Mucosa of descending colon (tissue), 3 donors: ENCODE data around the gene IFNL2. TPM values are rescaled to one million over a fixed set of nuclear protein-coding genes. Genes with fewer than 3 reads are reported as not detected.

Experiments used
- ATAC-seq: fragments of 200-7000 bp; cut with Tn5 transposase; one replicate; pipeline ENCODE4 v1.9.1; 2020; ENCODE audit warnings: mild to moderate bottlenecking, moderate library complexity
- DNase-seq, 3 donors: peaks; one replicate each; pipeline ENCODE4 v3.0.0-alpha.2; 2020
- H3K36me3 ChIP-seq: fragments of 200-600 bp; one replicate; pipeline ENCODE4 v1.8.0; 2021; ENCODE audit warnings: low read depth, mild to moderate bottlenecking
- H3K4me1 ChIP-seq: fragments of 200-600 bp; one replicate; pipeline ENCODE4 v1.8.0; 2021; ENCODE audit warnings: low read depth, mild to moderate bottlenecking
- H3K4me3 ChIP-seq: fragments of 200-600 bp; one replicate; pipeline ENCODE4 v1.8.0; 2021; ENCODE audit warnings: mild to moderate bottlenecking
- H3K9me3 ChIP-seq: fragments of 200-600 bp; one replicate; pipeline ENCODE4 v1.8.0; 2021; ENCODE audit warnings: mild to moderate bottlenecking
- intact Hi-C, 2 donors: fragments of 100-400 bp; cut with DNase I in 1 of 2; cut with micrococcal nuclease in 1 of 2; formaldehyde crosslinking; loops; one replicate each; pipeline versions ENCODE4 v1.11.0 to v1.11.1; 2022; cut with DNase I, micrococcal nuclease
- total RNA-seq, 3 donors: library from RNA; stranded (reverse); fragmentation: NEBNext Ultra II Directional in 2 of 3; extraction: Animal tissue kit (Norgen Biotek cat#: 25700) in 2 of 3; gene quantifications; one replicate each; pipeline versions ENCODE4 v1.2.1 to v1.2.4, GENCODE V29; 2021 to 2023
- TF ChIP-seq, protein P1 (sequence below): fragments of 200-600 bp; IDR thresholded peaks from one replicate; pipeline ENCODE4 v1.8.0; 2022; ENCODE audit warnings: antibody characterized with exemption, mild to moderate bottlenecking
- donor health status: DM: no; HTN: no; CAD: no; lungs with moderate emphysema.
- donor health status: DM: no; HTN: no; CAD: no.
- donor health status: DM: no; HTN: yes; CAD: no.

The IFNL2 gene
- total RNA-seq, 3 donors from 2014 or later: not detected

DNA sequence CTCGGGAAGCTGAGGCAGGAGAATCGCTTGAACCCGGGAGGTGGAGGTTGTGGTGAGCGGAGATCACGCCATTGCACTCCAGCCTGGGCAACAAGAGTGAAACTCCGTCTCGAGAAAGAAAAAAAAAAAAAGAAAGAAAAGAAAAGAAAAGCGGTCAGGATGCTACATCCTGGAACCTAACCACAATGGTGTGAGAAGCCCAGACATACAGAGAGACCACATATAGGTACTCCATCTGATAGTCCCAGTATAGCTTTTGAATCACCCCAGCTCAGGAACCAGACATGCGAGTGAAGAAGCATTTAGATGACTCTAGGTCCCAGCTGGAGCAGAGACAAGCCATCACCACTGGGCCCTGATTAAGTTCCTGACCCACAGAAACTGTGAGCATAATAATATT is 31.2 kb downstream of the IFNL2 start:
- no peaks in the 10 kb centered on the region for H3K4me1 ChIP-seq
- DNase-seq (no peak), ATAC-seq (no peak)
- no peaks in the 10 kb centered on the region for H3K36me3 ChIP-seq
- H3K9me3 ChIP-seq: no peaks in the 10 kb centered on the region
- intact Hi-C loops: no loop called here
- TF ChIP-seq, protein P1, sequence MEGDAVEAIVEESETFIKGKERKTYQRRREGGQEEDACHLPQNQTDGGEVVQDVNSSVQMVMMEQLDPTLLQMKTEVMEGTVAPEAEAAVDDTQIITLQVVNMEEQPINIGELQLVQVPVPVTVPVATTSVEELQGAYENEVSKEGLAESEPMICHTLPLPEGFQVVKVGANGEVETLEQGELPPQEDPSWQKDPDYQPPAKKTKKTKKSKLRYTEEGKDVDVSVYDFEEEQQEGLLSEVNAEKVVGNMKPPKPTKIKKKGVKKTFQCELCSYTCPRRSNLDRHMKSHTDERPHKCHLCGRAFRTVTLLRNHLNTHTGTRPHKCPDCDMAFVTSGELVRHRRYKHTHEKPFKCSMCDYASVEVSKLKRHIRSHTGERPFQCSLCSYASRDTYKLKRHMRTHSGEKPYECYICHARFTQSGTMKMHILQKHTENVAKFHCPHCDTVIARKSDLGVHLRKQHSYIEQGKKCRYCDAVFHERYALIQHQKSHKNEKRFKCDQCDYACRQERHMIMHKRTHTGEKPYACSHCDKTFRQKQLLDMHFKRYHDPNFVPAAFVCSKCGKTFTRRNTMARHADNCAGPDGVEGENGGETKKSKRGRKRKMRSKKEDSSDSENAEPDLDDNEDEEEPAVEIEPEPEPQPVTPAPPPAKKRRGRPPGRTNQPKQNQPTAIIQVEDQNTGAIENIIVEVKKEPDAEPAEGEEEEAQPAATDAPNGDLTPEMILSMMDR: no peak
- no peak overlapping the region for H3K4me3 ChIP-seq

DNA sequence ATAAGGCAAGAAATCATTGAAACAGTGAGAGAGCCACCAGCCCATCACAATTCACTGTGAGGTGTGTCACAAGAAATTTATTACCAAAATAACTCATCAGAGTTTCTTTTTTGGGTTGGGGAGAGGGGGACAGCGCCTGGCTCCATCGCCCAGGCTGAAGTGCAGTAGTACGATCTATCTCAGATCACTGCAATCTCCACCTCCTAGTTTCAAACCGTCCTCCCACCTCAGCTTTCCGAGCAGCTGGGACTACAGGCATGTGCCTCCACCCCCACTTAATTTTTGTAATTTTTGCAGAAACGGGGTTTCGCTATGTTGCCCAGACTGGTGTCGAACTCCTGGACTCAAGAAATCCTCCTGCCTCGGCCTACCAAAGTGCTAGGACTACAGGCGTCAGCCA is 31.6 kb downstream of the IFNL2 start:
- intact Hi-C loops: no loop called here
- Histone ChIP-seq H3K9me3 (no peaks in the 10 kb centered on the region), H3K36me3 (no peaks in the 10 kb centered on the region), H3K4me3 (no peak overlapping the region), H3K4me1 (no peaks in the 10 kb centered on the region)
- DNase-seq: no peak
- TF ChIP-seq, protein P1: no peak
- no peak for ATAC-seq

DNA sequence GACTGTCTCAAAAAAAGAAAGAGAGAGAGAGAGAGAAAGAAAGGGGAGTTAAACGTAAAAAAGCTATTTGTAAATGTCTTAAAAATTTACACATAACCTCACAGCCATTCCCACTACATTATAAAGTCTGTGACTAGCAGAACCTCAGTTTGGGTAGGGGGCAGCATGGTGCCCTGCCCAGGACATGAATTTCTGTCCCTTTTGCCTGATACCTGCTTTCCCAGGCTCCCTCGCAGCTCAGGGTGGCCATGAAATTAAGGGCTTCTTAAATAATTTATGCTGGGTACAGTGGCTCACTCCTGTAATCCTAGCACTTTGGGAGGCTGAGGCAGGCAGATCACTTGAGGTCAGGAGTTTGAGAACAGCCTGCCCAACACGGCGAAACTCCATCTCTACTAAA is 32.8 kb downstream of the IFNL2 start:
- no peaks in the 10 kb centered on the region for H3K4me1 ChIP-seq
- DNase-seq: no peak
- no peaks in the 10 kb centered on the region for H3K9me3 ChIP-seq
- no peak overlapping the region for H3K4me3 ChIP-seq
- no peak for ATAC-seq
- TF ChIP-seq, protein P1: no peak
- no peaks in the 10 kb centered on the region for H3K36me3 ChIP-seq
- intact Hi-C loops: no loop called here

DNA sequence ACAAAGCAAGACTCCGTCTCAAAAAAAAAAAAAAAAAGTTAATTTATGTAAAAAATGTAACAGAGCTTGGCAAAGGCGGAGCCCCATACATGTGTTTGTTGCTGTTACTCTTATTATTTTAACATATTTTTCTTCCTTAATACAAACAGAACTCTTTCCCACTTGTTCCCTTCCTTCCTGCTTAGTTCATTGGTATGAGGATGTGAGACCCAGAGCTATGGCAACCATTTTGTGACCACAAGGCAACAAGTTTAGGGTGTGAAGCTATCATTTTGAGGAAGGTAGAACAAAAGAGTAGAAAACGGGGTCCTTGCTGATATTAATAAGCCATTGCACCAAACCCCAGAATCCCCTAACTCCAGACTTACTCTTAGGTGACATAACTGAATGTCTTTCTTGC is 33.4 kb downstream of the IFNL2 start:
- H3K4me3 ChIP-seq: no peak overlapping the region
- intact Hi-C loops: no loop called here
- H3K36me3 ChIP-seq: no peaks in the 10 kb centered on the region
- no peaks in the 10 kb centered on the region for H3K4me1 ChIP-seq
- no peaks in the 10 kb centered on the region for H3K9me3 ChIP-seq
- TF ChIP-seq, protein P1: no peak
- DNase-seq (no peak), ATAC-seq (no peak)

DNA sequence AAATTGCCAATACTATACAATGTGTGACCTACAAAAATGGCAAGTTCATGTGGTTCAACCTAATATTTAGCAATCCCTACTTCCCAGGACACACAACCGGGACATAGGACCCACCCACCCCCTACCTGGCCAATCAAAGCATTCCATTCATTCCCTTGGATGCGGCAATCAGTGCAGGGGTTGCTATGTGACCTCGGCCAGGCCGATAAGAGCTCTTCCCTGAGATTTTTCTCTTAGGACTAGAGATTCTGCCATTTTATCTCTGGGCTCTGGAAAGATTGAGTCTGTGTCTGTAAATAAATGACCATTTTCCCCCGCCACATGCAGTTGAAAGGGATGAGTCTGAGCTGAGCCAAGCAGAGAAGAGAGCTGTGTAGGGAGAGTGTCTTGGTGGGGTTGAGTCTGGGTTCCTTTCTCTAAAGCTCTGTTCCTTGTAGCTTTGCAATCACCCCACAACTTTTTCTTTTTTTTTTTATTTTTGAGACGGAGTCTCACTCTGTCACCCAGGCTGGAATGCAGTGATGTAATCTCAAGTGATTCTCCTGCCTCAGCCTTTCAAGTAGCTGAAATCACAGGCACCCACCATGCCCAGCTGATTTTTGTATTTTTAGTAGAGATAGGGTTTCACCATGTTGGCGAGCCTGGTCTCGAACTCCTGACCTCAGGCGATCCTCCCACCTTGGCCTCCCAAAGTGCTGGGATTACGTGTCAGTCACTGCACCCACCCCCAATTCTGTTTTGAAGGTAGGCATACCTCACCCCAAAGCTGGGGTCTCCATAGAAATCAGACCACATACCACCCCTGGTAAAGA is 35.4 kb downstream of the IFNL2 start:
- Histone ChIP-seq H3K4me1 (peaks cover 6% of the 10 kb centered on the region), H3K4me3 (no peak overlapping the region), H3K9me3 (no peaks in the 10 kb centered on the region), H3K36me3 (no peaks in the 10 kb centered on the region)
- no peak for DNase-seq
- TF ChIP-seq, protein P1: no peak
- ATAC-seq: no peak
- intact Hi-C loops: no loop called here

DNA sequence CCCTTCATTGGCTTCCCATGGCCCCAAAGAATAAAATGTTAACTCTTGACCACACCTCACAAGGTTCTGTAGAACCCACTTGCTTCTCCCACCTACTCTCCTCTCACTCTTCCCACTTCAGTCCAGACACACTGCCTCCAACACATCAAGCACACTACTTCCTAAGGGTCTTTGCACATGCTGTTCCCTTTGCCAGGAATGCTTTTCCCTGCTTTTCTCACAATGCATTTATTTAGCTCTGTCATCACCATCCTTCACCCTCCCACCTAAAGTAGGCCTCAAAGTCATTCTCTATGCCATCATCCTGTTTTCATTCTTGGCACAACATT is 36.0 kb downstream of the IFNL2 start:
- no peak overlapping the region for H3K4me3 ChIP-seq
- H3K36me3 ChIP-seq: no peaks in the 10 kb centered on the region
- TF ChIP-seq, protein P1: no peak
- intact Hi-C loops: no loop called here
- H3K9me3 ChIP-seq: no peaks in the 10 kb centered on the region
- DNase-seq: no peak
- peaks cover 6% of the 10 kb centered on the region for H3K4me1 ChIP-seq
- ATAC-seq: no peak
